HCEC 1CT (cell line): ENCODE data around the gene NRL.
A peak's percentile ranks its signal among the peaks of the same experiment; 100 is the strongest.

ENCODE experiments used
- DNase-seq: peaks from one replicate; pipeline ENCODE4 v3.0.0-alpha.2; 2017

The NRL gene

GRCh38 chr14:24064856-24065255 is 49.9 kb downstream of the NRL start:
- DNase-seq = no peak

- no peak for DNase-seq
Observed at GRCh38 chr14:24064091-24064795, 50.5 kb downstream of the NRL start.

- DNase-seq = no peak
Observed at GRCh38 chr14:24063263-24063836, 51.4 kb downstream of the NRL start.

GRCh38 chr14:24062216-24062980 is 52.4 kb downstream of the NRL start:
- no peak for DNase-seq

GRCh38 chr14:24060984-24061913 is 53.5 kb downstream of the NRL start:
- DNase-seq = no peak

- no peak for DNase-seq
Observed at GRCh38 chr14:24060443-24060842, 54.3 kb downstream of the NRL start.

- DNase-seq = no peak
Observed at GRCh38 chr14:24059841-24060388, 54.8 kb downstream of the NRL start.

GRCh38 chr14:24058951-24059475 is 55.7 kb downstream of the NRL start:
- DNase-seq = no peak

GRCh38 chr14:24058260-24058950 is 56.3 kb downstream of the NRL start:
- peak; percentile 49 for DNase-seq

- DNase-seq = no peak
Observed at GRCh38 chr14:24057867-24058259, 56.9 kb downstream of the NRL start.

GRCh38 chr14:24057271-24057670 is 57.5 kb downstream of the NRL start:
- no peak for DNase-seq

GRCh38 chr14:24056800-24057184 is 58.0 kb downstream of the NRL start:
- DNase-seq = no peak

GRCh38 chr14:24055971-24056799 is 58.6 kb downstream of the NRL start:
- no peak for DNase-seq

GRCh38 chr14:24054646-24055045 is 60.1 kb downstream of the NRL start:
- no peak for DNase-seq

GRCh38 chr14:24054324-24054641 is 60.5 kb downstream of the NRL start:
- DNase-seq = no peak

- DNase-seq = no peak
Observed at GRCh38 chr14:24053548-24054323, 61.0 kb downstream of the NRL start.

- no peak for DNase-seq
Observed at GRCh38 chr14:24052656-24053547, 61.8 kb downstream of the NRL start.

GRCh38 chr14:24051789-24052655 is 62.7 kb downstream of the NRL start, which contains the start of gene CARMIL3:
TSS of gene CARMIL3 (plus strand) at chr14:24052009. CDS start at chr14:24052154, 145 bp downstream.
- peak; percentile 18 for DNase-seq
